Stimulated activated CD4-positive, alpha-beta T cell treated with anti-CD3 and anti-CD28 coated beads, Interleukin-15, amount 100 ng/mL, for 48 hours (primary cell): ENCODE results near the gene MEGF8.

Experiments used
- DNase-seq, 2 donors: peaks; one replicate each; pipeline ENCODE4 v3.0.0-alpha.2; 2020; ENCODE audit warnings: low read depth in 2 of 2

Gene MEGF8

DNA sequence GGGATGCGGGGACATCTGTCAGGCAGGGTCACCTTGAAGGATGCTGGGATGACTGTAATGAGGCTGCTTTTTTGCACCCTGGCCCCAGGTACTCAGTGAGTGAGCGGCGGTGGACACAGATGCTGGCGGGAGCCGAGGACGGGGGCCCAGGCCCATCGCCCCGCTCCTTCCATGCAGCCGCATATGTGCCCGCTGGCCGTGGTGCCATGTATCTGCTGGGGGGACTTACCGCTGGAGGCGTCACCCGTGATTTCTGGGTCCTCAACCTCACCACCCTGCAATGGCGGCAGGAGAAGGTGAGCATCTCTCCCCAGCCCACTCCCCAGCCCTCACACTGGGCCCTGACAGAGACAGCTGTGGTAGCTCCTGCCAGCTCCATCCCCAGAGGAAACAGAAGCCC lies 31.3 kb downstream of the MEGF8 start:
- no peak for DNase-seq

DNA sequence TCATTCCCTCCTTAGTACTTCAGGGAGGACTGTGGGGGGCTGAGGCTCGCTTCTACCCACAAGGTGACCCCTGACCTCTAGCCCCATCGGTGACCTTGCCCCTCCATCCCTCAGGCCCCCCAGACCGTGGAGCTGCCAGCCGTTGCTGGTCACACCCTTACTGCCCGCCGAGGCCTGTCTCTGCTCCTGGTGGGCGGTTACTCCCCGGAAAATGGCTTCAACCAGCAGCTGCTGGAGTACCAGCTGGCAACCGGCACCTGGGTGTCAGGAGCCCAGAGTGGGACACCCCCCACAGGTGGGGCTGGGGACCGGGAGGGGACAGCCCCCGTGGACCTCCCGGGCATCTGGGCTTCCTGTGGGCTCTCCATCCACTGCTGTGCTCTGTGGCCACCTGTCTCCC lies 31.9 kb downstream of the MEGF8 start:
- DNase-seq, result no peak

DNA sequence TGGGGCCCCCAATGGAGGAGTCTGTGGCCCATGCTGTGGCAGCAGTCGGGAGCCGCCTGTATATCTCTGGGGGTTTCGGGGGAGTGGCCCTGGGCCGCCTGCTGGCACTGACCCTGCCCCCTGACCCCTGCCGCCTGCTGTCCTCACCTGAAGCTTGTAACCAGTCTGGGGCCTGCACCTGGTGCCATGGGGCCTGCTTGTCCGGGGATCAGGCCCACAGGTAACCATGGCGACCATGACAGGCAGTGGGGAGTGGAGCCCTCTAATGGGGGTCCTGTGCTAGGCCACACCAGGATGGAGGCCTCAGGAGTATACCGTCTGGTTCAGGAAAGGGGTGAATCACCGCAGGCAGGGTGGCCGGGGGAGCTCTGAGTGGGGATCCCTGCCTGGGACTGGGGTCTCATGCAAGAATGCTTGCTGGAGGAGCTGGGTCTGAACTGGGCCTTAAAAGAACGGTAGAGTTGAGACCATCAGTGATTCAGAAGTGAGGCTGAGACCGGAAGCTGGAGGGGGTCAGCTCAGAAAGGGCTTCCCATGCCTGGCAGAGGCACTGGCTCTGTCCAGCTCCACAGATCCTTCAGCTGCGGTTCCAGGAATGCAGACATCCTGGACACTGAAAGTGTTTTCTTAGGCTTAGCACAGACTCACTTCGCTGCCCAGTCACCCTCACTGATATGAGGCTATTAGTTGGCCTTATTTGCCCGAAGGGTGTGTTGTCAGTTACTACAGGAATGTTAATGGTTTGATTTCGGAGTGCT lies 35.5 kb downstream of the MEGF8 start:
- DNase-seq, result no peak

DNA sequence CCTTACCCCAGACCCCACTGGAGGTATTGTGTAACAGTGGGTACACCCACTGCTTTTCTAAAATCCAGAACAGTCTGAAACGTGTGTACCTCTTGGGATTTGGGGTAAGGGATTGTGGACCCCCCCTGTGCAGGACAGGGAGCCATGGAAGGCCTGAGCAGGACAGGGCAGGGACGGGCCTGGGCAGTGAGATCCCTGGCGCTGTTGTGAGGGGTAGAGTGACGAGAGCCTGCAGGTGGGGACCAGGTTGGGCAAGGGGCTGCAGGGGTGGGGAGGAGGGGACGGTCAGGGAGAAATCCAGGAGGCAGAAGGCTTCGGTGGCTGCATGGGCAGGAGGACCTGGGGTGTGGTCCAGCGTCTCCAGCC lies 36.1 kb downstream of the MEGF8 start:
- DNase-seq, result no peak

DNA sequence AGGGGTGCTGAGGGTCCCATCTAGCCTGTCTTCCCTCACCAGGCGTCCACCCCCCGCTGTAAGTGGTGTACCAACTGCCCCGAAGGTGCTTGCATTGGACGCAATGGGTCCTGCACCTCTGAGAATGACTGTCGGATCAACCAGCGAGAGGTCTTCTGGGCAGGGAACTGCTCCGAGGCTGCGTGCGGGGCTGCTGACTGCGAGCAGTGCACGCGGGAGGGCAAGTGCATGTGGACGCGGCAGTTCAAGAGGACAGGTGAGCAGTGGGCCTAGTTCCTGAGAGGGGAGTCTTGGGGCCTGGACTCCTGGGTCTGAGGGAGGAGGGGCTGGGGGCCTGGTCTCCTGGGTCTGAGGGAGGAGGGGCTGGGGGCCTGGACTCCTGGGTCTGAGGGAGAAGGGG lies 36.9 kb downstream of the MEGF8 start:
- DNase-seq, result no peak

DNA sequence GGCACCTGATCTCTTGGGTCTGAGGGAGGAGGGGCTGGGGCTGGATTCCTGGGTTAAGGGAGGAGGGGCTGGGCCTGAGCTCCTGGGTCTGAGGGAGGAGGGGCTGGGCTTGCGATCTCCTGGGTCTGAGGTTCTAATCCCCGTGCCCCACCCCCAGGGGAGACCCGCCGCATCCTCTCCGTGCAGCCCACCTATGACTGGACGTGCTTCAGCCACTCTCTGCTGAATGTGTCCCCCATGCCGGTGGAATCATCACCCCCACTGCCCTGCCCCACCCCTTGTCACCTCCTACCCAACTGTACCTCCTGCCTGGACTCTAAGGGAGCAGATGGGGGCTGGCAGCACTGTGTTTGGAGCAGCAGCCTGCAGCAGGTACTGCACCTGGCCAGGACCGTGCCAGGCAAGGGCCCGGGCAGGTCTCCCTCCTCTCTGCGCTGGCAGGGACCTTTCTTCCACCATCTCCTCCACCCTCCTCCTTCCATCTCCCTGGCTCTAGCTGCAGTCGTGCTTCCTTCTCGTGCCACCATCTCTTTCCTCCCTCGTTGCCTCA lies 37.5 kb downstream of the MEGF8 start:
- DNase-seq, result no peak

DNA sequence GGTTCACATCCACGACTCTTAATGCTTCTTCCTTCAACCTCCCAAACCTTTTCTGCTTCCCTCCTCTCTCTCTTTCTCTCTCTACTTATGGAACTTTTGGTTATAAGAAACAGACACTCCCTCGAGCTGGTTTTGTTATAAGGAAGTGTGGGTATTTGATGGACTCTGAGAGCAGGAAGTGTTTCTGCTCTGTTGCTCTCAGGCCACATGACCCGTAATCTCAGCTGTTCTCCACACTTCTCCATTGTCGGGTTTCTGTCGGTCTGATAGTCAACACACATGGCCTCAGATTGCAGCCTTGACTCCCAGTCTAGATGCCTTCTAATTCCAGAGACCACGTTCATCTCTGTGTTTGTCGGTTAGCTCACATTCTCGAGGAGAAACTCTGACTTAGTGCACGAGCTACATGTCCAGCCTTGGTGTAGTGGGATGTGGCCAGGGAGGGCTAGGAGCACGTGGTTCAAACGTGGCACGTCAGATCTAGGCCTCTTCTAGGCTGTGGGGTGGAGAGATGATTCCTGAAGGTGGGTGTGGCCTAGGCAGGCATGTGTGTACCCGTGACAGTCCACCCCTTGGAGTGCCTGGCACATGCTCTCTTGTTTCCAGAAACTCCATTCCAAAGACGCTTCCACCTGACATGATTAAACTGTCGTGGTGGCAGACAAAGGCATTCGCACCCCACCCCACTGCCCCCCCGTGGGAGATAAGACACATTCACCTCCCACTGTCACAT lies 38.3 kb downstream of the MEGF8 start:
- no peak for DNase-seq

DNA sequence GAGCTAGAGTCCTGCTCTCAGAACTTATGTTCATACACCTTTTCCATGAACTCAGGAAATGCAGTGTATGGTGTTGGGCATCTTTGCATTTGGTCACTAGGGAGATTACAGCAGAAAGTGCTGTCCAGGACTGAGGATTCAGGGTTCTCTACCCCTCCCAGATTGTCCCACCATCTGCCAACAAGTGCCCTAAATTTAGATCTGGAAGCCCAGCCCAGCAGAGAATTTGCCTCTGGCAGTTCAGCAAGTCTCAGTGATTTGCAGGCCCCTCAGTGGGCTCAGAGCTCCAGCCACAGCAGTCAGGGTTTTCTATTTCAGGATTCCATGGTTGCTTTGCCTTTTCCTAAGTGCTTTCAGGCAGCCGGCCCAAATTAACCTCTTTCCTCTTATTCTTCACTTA lies 41.2 kb downstream of the MEGF8 start:
- DNase-seq, result no peak

DNA sequence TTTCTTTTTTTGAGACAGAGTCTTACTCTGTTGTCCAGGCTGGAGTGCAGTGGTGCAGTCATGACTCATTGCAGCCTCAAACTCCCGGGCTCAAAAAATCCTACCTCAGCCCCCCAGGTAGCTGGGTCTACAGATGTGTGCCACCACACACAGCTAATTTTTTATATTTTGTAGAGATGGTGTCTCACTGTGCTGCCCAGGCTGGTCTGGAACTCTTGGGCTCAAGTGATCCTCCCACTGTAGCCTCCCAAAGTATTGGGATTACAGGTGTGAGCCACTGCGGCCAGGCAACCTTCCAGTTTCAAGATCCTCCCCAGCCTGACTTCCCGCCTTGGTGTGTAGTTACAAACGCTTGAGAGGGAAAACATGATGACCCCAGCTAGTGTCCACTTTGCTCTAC lies 42.5 kb downstream of the MEGF8 start:
- no peak for DNase-seq

DNA sequence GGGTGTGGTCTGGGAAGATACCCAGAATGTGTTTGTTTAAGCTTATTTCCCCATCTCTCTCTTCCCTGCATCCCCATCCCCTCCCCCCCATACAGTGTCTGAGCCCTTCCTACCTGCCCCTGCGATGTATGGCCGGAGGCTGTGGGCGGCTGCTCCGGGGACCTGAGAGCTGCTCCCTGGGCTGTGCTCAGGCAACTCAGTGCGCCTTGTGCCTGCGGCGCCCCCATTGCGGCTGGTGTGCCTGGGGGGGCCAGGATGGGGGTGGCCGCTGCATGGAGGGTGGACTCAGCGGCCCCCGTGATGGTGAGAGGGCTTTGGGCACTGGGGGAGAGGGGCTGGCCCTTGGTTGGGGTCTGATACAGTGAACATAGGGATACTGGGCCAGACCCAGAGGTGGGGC lies 42.9 kb downstream of the MEGF8 start:
- no peak for DNase-seq

DNA sequence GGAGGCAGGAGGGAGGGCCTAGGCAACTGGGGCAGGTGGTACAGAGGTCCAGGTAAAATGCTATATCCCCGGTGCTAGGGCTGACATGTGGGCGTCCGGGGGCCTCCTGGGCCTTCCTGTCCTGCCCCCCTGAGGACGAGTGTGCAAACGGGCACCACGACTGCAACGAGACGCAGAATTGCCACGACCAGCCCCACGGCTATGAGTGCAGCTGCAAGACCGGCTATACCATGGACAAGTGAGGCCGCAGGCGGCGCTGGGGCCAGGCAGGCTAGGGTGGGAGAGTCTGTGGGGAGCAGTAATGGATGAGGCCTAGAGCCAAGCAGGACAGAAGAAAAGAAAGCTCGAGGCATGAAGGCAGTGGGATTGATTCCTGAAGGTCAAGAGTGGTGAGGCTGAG lies 43.3 kb downstream of the MEGF8 start:
- no peak for DNase-seq

DNA sequence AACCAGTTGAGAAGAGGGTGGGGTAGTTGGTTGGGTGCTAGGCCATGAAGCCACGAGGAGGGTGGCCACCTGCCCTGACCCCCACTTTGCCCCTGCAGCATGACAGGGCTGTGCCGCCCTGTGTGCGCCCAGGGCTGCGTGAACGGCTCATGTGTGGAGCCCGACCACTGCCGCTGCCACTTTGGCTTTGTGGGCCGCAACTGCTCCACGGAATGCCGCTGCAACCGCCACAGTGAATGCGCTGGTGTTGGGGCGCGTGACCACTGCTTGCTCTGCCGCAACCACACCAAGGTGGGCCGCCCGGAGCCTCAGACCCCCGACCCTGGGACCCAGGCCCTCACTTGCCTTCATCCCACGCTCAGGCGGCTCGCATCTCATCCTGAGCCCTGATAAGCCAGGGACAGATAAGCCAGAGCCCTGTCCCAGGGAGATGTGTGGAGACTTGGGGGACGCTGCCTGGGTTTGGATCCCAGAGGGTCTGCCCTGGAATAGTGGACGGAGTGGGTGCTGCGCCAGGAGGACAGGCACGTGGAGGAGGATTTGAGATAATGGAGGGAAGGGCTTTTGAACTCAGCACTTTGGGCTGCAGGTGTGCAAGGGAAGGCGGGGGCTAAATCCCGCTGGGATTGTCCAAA lies 44.1 kb downstream of the MEGF8 start:
- no peak for DNase-seq

DNA sequence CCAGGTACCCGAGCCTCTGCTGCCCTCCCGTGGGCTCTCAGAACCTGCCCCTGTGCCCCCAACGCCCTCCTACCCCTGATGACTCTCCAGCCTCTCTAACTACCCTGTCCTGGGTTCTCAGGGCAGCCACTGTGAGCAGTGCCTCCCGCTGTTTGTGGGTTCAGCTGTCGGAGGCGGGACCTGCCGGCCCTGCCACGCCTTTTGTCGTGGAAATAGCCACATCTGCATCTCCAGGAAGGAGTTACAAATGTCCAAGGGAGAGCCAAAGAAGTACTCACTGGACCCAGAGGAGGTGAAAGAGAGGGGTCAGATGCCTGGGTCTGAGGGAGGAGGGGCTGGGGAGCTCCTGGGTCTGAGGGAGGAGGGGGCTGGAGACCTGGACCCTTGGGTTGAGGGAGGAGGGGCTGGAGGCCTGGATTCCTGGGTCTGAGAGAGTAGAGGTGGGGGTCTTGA lies 44.7 kb downstream of the MEGF8 start:
- DNase-seq, result no peak

DNA sequence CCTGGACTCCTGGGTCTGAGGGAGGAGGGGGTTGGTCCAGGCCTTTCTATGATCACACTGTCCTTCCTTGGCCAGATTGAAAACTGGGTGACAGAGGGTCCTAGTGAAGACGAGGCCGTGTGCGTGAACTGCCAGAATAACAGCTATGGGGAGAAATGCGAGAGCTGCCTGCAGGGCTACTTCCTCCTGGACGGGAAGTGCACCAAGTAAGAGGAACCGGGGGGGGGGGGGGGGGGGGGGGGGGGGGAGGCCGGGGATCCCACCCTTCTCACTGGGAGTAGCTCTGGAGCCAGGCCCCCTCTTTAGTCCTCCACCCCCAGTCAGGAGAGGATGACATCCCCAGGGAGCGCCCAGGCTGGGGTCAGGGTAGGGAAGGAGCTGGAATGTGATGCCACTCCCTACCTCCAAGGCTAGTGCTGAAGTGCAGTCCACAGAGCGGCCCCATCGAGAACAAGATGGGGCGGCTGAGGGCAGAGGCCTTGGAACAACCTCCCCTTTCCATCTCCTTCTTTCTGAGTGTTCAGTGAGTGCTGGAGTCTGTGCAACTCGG lies 45.3 kb downstream of the MEGF8 start:
- no peak for DNase-seq

DNA sequence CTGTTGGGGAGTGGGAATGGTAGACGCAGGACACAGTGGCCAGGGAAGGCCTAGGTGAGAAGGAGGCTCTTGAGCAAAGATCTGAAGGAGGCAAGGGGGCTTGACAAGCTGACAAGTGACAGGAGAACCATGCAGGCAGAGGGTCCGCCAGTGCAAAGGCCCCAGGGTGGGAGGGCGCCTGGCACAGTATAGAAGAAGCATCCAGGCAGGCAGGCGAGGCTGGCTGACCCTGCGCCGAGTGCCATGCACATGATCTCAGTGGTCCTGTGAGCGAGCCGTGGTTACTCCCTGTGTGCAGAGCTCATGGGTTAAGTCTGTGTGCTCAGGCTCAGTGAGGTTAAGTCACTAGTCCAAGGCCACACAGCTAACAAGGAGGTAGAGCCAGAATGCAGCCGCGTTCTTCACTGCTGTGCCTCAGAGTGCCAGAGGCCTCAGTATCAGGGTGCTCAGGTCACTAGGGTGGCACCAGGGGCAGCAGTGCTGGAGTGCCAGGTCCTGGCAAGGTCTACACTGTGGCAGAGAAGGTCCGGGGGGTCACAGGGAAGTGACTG lies 49.5 kb downstream of the MEGF8 start:
- no peak for DNase-seq

DNA sequence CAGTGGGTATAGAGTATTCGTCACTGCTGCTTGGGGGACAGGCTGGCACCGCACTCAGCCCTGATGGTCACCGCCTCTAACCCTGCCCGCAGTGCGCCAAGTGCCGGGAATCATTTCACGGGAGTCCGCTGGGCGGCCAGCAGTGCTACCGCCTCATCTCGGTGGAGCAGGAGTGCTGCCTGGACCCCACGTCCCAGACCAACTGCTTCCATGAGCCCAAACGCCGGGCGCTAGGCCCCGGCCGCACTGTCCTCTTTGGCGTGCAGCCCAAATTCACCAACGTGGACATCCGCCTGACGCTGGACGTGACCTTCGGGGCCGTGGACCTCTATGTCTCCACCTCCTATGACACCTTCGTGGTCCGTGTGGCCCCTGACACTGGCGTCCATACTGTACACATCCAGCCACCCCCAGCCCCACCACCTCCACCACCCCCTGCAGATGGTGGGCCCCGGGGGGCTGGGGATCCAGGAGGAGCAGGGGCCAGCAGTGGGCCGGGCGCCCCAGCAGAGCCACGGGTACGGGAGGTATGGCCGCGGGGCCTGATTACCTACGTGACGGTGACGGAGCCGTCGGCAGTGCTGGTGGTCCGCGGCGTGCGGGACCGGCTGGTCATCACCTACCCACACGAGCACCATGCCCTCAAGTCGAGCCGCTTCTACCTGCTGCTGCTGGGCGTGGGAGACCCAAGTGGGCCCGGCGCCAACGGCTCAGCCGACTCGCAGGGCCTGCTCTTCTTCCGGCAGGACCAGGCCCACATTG lies 50.2 kb downstream of the MEGF8 start:
- DNase-seq, result no peak

DNA sequence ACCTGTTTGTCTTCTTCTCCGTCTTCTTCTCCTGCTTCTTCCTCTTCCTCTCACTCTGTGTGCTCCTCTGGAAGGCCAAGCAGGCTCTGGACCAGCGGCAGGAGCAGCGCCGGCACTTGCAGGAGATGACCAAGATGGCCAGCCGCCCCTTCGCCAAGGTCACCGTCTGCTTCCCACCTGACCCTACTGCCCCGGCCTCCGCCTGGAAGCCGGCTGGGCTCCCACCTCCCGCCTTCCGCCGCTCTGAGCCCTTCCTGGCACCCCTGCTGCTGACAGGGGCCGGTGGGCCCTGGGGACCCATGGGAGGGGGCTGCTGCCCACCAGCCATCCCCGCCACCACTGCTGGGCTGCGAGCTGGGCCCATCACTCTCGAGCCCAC lies 50.7 kb downstream of the MEGF8 start:
- no peak for DNase-seq

DNA sequence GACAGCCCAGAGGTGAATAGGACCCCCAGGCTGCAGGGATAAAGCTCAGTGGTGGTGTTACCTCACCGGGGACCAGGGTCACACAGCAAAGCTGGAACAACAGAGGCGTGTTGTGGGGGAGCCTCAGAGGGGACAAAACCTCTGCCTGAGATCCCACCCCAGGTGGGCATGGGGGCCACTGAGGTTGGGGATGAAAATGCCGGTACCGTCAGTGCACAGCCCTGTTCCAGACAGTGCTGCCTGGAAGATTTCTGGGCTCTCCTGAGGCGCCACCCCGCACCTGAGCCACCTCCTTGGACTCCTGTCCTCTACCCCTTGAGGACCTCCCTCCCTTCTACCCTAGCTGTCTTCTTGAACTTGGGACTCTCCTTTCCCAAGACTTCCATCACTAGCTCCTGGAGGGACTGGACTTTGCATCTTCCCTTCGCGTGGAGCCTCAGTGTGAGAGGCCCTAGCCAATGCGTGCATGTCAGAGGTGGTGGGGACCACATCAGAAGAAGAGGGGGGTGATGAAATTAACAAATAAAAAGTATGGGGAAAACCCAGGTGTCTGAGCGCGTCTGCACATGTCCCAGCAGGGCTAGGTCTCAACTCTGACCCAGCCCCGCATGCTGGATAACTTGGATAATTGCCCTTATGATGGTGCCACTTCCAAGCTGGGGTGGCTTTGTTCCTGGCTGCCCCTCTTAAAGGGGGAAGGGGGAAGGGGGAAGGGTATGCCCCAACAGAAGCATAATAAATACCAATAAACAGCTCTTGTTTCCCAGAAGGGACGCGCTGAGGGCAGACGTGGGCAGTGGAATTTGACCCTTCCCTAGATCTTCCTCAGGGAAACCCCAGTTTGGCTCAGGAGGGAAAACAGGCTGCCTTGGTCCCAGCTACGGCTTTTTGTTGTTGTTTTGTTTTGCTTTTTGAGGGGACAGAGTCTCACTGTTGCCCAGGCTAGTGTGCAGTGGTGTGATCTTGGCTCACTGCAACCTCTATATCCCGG lies 53.1 kb downstream of the MEGF8 start:
- DNase-seq, result no peak

DNA sequence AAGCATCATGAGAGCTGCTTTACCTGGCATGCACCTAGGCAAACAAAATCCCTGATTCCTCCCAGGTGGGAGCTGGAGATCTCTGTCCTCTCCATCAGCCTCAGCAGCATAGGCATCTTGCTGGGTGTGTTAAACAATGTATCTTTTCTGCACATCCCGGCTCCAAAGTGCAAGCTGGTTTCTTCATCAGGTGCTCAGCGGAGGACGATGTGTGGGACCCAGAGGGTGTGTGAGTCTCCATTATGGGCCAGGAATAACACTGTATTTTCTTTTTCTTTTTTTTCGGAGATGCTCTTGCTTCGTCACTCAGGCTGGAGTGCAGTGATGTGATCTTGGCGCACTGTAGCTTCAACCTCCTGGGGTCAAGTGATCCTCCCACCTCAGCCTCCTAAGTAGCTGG lies 54.7 kb downstream of the MEGF8 start:
- no peak for DNase-seq
